ENCODE data around the gene COL4A3.

The COL4A3 gene

DNA sequence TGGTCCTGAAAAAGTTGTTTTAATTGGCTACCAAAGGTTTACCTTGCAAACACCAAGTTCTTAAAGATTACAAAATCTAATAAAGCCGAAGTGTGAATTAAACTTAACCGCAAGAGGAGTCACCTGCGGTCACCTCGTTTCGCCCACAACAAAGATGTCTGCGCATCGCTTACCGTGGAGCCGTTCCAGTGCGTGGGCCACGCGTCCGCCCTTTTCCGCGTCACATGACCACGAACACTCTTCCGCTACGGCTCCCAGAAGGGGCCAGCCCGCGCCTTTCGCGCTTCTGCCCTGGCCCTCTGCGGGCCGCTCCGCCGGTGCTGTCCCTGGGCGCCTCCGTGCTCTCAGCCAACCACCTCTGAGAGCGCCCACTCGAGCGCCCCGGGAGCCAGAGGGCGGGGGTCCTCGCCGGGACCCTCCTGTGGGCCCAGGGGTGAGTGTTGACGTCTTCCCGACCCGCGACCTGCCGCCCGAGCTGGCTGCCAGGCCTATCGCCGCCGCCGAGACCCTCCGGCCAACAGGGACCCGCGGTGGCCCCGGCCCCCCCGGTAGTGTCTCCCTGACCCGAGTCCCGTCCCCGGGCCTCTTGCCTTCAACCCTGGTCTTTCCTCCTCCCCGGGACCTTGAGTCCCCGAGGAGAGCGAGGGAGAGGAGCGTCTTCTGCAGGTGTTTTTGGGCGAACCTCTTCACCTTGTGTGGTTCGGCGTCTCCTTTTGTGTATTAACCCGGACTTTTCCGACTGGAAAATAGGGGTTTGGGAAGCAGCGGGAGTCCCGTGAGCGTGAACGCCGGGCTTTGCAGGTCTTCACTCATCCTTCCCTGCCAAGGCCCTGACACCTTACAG, 160.8 kb downstream of the COL4A3 start, which contains the start of gene MFF:
Gene MFF, plus strand, starts transcription at position 257 of the 844 bp plus-strand sequence. CDS start 5,415 bp downstream, outside the sequence.
- H3K4me1 ChIP-seq (ENCODE audit: insufficient read depth, low read length), result peaks cover 24% of the 10 kb centered on the region
- no peaks in the 10 kb centered on the region for H3K27me3 ChIP-seq (ENCODE audit: insufficient read depth, low read length)
- peaks cover 12% of the 10 kb centered on the region for H3K36me3 ChIP-seq (ENCODE audit: insufficient read depth, low read length)
- H2AFZ ChIP-seq (ENCODE audit: low read depth, low read length), result peak within 1 kb of the TSS; percentile 98
- H3K9me3 ChIP-seq (ENCODE audit: low read length), result peaks cover 5% of the 10 kb centered on the region
- peak within 1 kb of the TSS; percentile 87 for H3K4me3 ChIP-seq (ENCODE audit: low read length)

DNA sequence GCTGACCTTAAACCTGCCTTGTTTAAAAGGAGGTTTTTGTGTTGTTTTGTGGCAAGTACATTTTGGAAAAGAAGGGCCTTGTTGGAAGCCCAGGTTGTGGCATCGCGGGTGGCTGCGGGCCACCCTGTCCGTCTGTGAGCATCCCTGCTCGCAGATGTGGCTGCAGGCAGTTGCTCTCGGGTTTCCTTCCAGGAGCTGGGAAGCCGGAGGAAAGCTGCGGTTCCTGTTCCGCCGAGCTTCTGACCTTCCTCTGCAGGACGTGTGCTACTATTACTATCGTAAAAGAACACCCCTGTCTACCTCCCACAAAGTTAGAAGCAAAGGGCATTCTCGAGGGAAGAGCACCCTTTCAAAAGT, 161.4 kb downstream of the COL4A3 start:
- peaks cover 27% of the 10 kb centered on the region for H3K4me1 ChIP-seq (ENCODE audit: insufficient read depth, low read length)
- H3K9me3 ChIP-seq (ENCODE audit: low read length), result peaks cover 2% of the 10 kb centered on the region
- H3K27me3 ChIP-seq (ENCODE audit: insufficient read depth, low read length), result no peaks in the 10 kb centered on the region
- H3K36me3 ChIP-seq (ENCODE audit: insufficient read depth, low read length), result peaks cover 12% of the 10 kb centered on the region
- peak overlapping the region; percentile 87 for H3K4me3 ChIP-seq (ENCODE audit: low read length)
- H2AFZ ChIP-seq (ENCODE audit: low read depth, low read length), result peak overlapping the region; percentile 98

DNA sequence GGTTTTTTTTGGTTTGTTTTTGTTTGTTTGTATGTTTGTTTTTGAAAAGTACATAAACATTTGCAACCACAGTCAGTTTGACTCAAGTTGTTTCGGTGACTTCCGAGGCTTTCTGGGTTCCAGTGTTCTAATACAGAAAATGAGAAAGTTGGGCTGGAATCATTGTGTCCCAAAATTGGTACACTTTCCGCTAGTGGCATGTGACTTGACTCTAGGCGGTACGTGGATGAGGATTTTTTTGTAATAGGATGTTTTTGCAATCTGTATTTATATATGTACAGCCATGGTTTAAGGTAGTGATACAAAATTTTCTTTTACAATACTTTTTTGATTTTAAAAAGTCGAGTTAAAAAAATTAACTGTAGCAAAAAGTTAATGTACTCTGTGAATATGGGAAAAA, 162.4 kb downstream of the COL4A3 start:
- Histone ChIP-seq H3K36me3 (ENCODE audit: insufficient read depth, low read length) (peaks cover 18% of the 10 kb centered on the region), H3K4me3 (ENCODE audit: low read length) (peak overlapping the region; percentile 87), H3K27me3 (ENCODE audit: insufficient read depth, low read length) (no peaks in the 10 kb centered on the region), H2AFZ (ENCODE audit: low read depth, low read length) (no peak overlapping the region), H3K4me1 (ENCODE audit: insufficient read depth, low read length) (peaks cover 27% of the 10 kb centered on the region), H3K9me3 (ENCODE audit: low read length) (no peaks in the 10 kb centered on the region)

DNA sequence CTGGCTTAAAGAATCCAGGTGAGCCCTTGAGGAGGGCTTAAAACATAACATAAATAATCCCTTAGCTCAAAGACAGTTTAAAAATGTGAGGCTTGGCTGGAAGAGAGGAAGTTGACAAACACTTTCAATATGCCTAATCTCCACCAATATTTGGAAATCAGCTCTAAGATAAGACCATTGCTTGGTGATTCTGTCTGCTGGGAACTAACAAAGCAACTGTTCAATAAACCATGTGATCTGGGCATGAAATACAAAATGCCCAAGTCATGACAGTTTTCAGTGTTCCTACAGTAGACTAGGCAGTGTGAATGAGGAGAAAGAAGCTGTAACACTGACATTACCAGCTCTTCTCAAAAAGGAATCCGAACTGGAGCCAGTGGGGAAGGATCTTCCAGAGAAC, 171.3 kb downstream of the COL4A3 start:
- Histone ChIP-seq H3K27me3 (ENCODE audit: insufficient read depth, low read length) (no peaks in the 10 kb centered on the region), H3K4me3 (ENCODE audit: low read length) (no peak overlapping the region), H3K36me3 (ENCODE audit: insufficient read depth, low read length) (peaks cover 54% of the 10 kb centered on the region), H3K4me1 (ENCODE audit: insufficient read depth, low read length) (no peaks in the 10 kb centered on the region), H3K9me3 (ENCODE audit: low read length) (no peaks in the 10 kb centered on the region), H2AFZ (ENCODE audit: low read depth, low read length) (no peak overlapping the region)

DNA sequence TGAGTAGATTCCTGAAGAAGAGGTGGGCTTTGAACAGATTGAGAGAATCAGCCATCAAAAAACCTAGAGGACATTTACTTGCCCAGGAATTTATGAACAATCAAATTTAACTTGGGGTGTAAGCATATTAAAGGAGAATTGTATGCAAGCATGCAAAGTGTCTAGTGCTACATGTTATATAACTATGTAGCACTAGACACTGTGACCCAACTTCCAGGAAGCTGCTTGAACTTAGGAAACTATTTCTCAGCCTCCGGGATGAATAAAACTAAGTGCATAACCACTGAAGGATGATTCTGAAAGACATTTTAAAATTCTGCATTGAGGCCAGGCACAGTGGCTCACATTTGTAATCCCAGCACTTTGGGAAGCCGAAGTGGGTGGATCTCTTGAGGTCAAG, 173.0 kb downstream of the COL4A3 start:
- Histone ChIP-seq H3K36me3 (ENCODE audit: insufficient read depth, low read length) (peaks cover 46% of the 10 kb centered on the region), H3K27me3 (ENCODE audit: insufficient read depth, low read length) (no peaks in the 10 kb centered on the region), H3K4me3 (ENCODE audit: low read length) (no peak overlapping the region), H3K9me3 (ENCODE audit: low read length) (no peaks in the 10 kb centered on the region), H3K4me1 (ENCODE audit: insufficient read depth, low read length) (no peaks in the 10 kb centered on the region), H2AFZ (ENCODE audit: low read depth, low read length) (no peak overlapping the region)

DNA sequence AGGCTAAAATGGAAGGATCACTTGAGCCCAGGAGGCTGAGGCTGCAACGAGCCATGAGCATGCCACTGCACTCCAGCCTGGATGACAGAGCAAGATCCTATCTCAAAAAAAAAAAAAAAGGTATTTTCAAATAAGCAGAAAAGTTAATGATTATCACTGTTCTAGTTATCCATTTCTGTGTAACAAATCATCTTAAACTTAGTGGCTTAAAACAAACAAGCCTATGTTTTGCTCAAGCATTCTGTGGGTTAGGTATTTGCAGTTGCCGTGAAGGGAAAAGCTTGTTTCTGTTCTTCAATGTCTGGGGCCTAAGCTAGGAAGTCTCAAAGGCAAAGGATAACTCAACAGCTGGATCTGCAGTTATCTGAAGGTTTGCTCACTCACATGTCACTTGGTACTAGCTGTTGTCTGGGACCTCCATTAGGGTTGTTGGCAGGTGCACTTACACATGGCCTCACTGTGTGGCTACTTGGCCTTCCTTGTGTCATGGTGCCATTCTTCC, 174.7 kb downstream of the COL4A3 start:
- H2AFZ ChIP-seq (ENCODE audit: low read depth, low read length), result no peak overlapping the region
- peaks cover 39% of the 10 kb centered on the region for H3K36me3 ChIP-seq (ENCODE audit: insufficient read depth, low read length)
- H3K4me3 ChIP-seq (ENCODE audit: low read length), result no peak overlapping the region
- no peaks in the 10 kb centered on the region for H3K4me1 ChIP-seq (ENCODE audit: insufficient read depth, low read length)
- no peaks in the 10 kb centered on the region for H3K27me3 ChIP-seq (ENCODE audit: insufficient read depth, low read length)
- no peaks in the 10 kb centered on the region for H3K9me3 ChIP-seq (ENCODE audit: low read length)

DNA sequence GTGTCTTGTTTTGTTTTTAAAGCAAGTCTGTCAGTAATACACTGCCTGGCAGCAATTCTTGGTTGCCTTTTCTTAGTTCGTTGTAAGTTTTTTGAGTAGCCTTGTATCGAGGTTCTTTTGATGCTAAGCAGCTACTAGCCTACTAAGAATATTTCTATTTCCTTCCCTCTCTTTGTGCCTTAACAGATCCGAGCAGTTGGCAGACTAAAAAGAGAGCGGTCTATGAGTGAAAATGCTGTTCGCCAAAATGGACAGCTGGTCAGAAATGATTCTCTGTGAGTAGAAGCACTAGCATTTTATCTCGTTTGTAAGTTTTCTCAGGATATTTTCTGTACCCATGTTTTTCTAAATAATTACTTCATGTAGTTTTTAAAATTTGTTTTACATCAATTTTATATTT, 175.7 kb downstream of the COL4A3 start:
- no peak overlapping the region for H3K4me3 ChIP-seq (ENCODE audit: low read length)
- H3K36me3 ChIP-seq (ENCODE audit: insufficient read depth, low read length), result peaks cover 37% of the 10 kb centered on the region
- no peak overlapping the region for H2AFZ ChIP-seq (ENCODE audit: low read depth, low read length)
- H3K4me1 ChIP-seq (ENCODE audit: insufficient read depth, low read length), result no peaks in the 10 kb centered on the region
- no peaks in the 10 kb centered on the region for H3K9me3 ChIP-seq (ENCODE audit: low read length)
- no peaks in the 10 kb centered on the region for H3K27me3 ChIP-seq (ENCODE audit: insufficient read depth, low read length)

DNA sequence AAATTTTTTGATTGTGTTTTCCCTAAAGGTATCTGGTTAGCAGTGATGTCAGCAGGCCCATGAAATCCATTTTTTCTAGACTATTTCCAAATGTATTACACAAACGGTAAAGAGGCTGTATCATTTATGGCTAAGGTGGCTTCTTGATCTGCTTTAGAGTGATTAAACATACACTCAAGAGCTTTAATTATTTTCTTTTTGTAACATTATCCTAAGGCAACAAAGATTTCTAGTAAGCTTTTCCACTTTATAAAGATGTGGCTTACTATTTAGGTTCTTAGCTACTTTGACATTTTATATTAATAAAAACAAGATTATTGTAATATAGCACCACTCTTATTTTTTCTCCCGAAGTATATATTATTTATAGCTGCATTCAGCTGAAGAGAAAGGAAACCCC, 177.1 kb downstream of the COL4A3 start:
- H2AFZ ChIP-seq (ENCODE audit: low read depth, low read length), result no peak overlapping the region
- no peak overlapping the region for H3K4me3 ChIP-seq (ENCODE audit: low read length)
- no peaks in the 10 kb centered on the region for H3K9me3 ChIP-seq (ENCODE audit: low read length)
- peaks cover 30% of the 10 kb centered on the region for H3K36me3 ChIP-seq (ENCODE audit: insufficient read depth, low read length)
- no peaks in the 10 kb centered on the region for H3K27me3 ChIP-seq (ENCODE audit: insufficient read depth, low read length)
- no peaks in the 10 kb centered on the region for H3K4me1 ChIP-seq (ENCODE audit: insufficient read depth, low read length)

DNA sequence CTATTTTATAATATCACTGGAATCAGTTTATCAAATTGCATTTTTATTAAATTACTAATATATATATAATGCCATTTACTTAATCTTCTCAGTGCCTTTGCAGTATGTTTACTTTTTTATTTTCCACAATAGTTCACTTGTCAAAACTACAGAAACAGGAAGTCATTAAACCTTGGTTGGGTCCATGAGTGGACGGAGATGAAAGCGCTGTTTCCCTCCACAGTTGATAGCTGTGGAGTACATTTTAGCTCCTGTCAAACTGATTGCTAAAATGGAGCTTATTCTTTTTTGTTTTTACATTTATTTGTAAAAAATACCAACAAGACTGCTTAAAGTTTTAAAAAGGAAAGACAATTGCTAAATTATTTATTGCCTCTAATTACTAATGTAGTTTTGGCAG, 179.8 kb downstream of the COL4A3 start:
- Histone ChIP-seq H3K36me3 (ENCODE audit: insufficient read depth, low read length) (peaks cover 34% of the 10 kb centered on the region), H3K4me3 (ENCODE audit: low read length) (no peak overlapping the region)

DNA sequence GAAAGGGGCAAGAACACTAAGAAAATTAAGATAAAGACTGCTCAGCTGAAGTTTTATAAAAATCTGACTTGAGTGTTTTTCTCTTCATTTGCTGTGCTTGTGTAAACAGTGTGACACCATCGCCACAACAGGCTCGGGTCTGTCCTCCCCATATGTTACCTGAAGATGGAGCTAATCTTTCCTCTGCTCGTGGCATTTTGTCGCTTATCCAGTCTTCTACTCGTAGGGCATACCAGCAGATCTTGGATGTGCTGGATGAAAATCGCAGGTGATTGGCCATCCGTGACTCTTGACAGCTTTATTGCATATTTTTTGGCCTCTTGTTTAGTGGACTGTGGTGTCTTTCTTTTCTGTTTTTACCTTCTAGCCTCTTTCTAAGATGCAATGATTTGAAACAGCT, 182.7 kb downstream of the COL4A3 start:
- H3K4me1 ChIP-seq (ENCODE audit: insufficient read depth, low read length), result no peaks in the 10 kb centered on the region
- H3K4me3 ChIP-seq (ENCODE audit: low read length), result no peak overlapping the region
- no peak overlapping the region for H2AFZ ChIP-seq (ENCODE audit: low read depth, low read length)
- no peaks in the 10 kb centered on the region for H3K9me3 ChIP-seq (ENCODE audit: low read length)
- no peaks in the 10 kb centered on the region for H3K27me3 ChIP-seq (ENCODE audit: insufficient read depth, low read length)
- peaks cover 38% of the 10 kb centered on the region for H3K36me3 ChIP-seq (ENCODE audit: insufficient read depth, low read length)

More for the DNA sequence above, 179.8 kb downstream of the COL4A3 start:
- Histone ChIP-seq H3K27me3 (ENCODE audit: insufficient read depth, low read length) (no peaks in the 10 kb centered on the region), H2AFZ (ENCODE audit: low read depth, low read length) (no peak overlapping the region), H3K4me1 (ENCODE audit: insufficient read depth, low read length) (no peaks in the 10 kb centered on the region), H3K9me3 (ENCODE audit: low read length) (no peaks in the 10 kb centered on the region)

DNA sequence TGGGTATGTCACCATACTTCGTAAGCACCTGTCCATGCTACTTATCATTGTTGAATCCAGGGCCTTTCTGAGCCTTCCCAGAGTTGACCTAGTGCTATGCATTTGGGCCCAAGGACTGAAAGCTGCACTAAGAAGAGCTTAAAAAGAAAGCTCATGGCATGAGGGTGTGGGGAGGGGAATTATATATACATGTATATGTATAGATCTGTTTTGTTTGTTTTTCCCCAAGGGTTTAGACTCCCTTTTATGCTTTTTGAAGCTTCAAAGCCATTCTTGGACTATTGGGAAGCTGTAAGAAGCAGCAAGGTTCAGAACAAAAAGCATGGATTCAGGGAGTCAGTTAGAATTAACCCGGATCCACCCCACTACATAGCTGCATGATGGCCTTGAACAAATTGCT, 183.9 kb downstream of the COL4A3 start:
- Histone ChIP-seq H2AFZ (ENCODE audit: low read depth, low read length) (no peak overlapping the region), H3K27me3 (ENCODE audit: insufficient read depth, low read length) (no peaks in the 10 kb centered on the region), H3K36me3 (ENCODE audit: insufficient read depth, low read length) (peaks cover 31% of the 10 kb centered on the region), H3K9me3 (ENCODE audit: low read length) (no peaks in the 10 kb centered on the region), H3K4me1 (ENCODE audit: insufficient read depth, low read length) (no peaks in the 10 kb centered on the region), H3K4me3 (ENCODE audit: low read length) (no peak overlapping the region)

DNA sequence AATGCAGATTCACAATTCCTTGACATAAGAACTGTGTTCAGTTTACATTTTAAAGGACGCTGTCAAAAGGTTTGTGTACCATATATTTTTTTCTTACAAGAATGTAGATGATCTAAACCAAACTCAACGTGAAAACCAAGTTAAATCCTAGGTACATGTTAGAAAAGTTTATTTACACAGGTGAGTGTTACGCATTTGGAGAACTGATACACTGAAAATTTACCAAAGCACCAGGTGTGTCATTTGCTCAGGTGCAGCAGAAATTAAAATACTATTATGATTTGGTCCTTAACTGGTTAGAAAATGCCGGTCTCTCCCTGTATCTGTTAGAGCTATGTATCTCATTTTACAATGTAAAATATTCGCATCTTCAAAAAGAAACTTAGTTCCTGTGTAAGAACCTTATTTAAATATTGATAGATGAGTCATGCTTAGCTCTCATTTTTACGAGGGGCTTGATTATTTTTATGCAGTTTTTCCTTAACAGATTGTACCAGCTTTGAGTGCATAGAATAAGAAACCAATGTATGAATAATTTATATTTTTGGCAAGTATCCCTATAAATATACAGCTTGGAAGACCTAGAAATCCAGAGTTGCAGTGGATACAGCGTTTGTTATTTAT, 185.7 kb downstream of the COL4A3 start:
- Histone ChIP-seq H2AFZ (ENCODE audit: low read depth, low read length) (no peak overlapping the region), H3K4me1 (ENCODE audit: insufficient read depth, low read length) (no peaks in the 10 kb centered on the region), H3K27me3 (ENCODE audit: insufficient read depth, low read length) (no peaks in the 10 kb centered on the region), H3K9me3 (ENCODE audit: low read length) (no peaks in the 10 kb centered on the region), H3K4me3 (ENCODE audit: low read length) (no peak overlapping the region), H3K36me3 (ENCODE audit: insufficient read depth, low read length) (peaks cover 27% of the 10 kb centered on the region)

DNA sequence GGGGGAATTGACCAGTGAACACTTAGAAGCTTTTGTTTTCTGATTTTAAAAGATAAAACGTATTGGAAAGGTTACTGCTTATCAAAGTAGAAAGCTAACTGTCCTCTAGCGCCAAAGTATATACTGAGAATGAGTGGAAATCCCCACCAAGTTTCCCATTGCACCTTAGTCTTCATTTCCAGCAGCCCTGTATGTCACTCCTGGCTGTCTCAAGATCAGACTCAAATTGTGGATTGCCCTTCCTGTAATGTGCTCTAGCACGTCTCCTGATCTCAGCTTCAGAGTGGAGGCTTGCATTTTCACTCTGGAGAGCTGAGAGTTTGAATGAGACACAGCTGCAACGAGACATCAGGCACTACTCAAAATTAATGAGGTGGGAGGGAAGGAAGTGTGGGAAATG, 187.2 kb downstream of the COL4A3 start:
- no peak overlapping the region for H2AFZ ChIP-seq (ENCODE audit: low read depth, low read length)
- H3K4me1 ChIP-seq (ENCODE audit: insufficient read depth, low read length), result no peaks in the 10 kb centered on the region
- H3K4me3 ChIP-seq (ENCODE audit: low read length), result no peak overlapping the region
- H3K36me3 ChIP-seq (ENCODE audit: insufficient read depth, low read length), result peaks cover 32% of the 10 kb centered on the region
- no peaks in the 10 kb centered on the region for H3K27me3 ChIP-seq (ENCODE audit: insufficient read depth, low read length)
- no peaks in the 10 kb centered on the region for H3K9me3 ChIP-seq (ENCODE audit: low read length)
